Thyroid gland (tissue), 4 donors: ENCODE data around the gene FAM120B. TPM values are rescaled to one million over a fixed set of nuclear protein-coding genes. Genes with fewer than 3 reads are reported as not detected.

Experiments
- DNase-seq, 2 donors: peaks; one replicate each; pipeline ENCODE4 v3.0.0-alpha.2; 2019
- H3K27ac ChIP-seq, 3 donors: fragments of 200-600 bp; sonication (generic); 1 replicate in 2 of 3; 2 replicates in 1 of 3; pipeline ENCODE4 v1.5.1; 2016 to 2019; ENCODE audit warnings: mild to moderate bottlenecking in 1 of 3, moderate library complexity in 1 of 3
- H3K27me3 ChIP-seq: fragments of 200-600 bp; sonication (generic); one replicate; pipeline ENCODE4 v1.5.1; 2019
- H3K36me3 ChIP-seq, 2 donors: fragments of 200-600 bp; sonication (generic); one replicate each; pipeline ENCODE4 v1.5.1; 2016 to 2019
- H3K4me1 ChIP-seq, 2 donors: fragments of 200-600 bp; sonication (generic); one replicate each; pipeline ENCODE4 v1.5.1; 2017 to 2019
- H3K4me3 ChIP-seq, 3 donors: fragments of 200-600 bp; sonication (generic); replicated peaks in 1 of 3; 1 replicate in 2 of 3; 2 replicates in 1 of 3; pipeline ENCODE4 v1.5.1; 2016; ENCODE audit warnings: mild to moderate bottlenecking in 1 of 3
- H3K9me3 ChIP-seq: fragments of 200-600 bp; sonication (generic); one replicate; pipeline ENCODE4 v1.5.1; 2017
- POLR2A ChIP-seq, 2 donors: fragments of 450-650 bp; IDR thresholded peaks; one replicate each; pipeline ENCODE4 v1.6.1; 2017; ENCODE audit warnings: antibody characterized with exemption in 2 of 2, mild to moderate bottlenecking in 2 of 2, moderate library complexity in 1 of 2
- WGBS, 2 donors: methylation state at CpG; one replicate each; pipeline ENCODE4 v1.1.5; 2017; 5-methylcytosine and 5-hydroxymethylcytosine counted together
- intact Hi-C: fragments of 100-400 bp; cut with DNase I; formaldehyde crosslinking; loops from one replicate; pipeline ENCODE4 v1.15.1; 2023
- total RNA-seq, 4 donors: library from RNA; depleted of rRNA; stranded (reverse); fragments of >200 nt; gene quantifications; one replicate each; pipeline ENCODE4 v1.2.3, GENCODE V29; 2016
- TF ChIP-seq, protein P1 (sequence below), 6 experiments: fragments of 200-600 bp in 3 of 6; fragments of 450-650 bp in 3 of 6; sonication (generic) in 3 of 6; IDR thresholded peaks; one replicate each; pipeline ENCODE4 v1.5.1; 2016 to 2019; ENCODE audit warnings: antibody characterized with exemption in 6 of 6, mild to moderate bottlenecking in 2 of 6, inconsistent platforms in 1 of 6, moderate library complexity in 1 of 6

FAM120B gene
- total RNA-seq, 4 donors from 2014 or later, result 26.9 to 38.4 (median 27.7) TPM

DNA sequence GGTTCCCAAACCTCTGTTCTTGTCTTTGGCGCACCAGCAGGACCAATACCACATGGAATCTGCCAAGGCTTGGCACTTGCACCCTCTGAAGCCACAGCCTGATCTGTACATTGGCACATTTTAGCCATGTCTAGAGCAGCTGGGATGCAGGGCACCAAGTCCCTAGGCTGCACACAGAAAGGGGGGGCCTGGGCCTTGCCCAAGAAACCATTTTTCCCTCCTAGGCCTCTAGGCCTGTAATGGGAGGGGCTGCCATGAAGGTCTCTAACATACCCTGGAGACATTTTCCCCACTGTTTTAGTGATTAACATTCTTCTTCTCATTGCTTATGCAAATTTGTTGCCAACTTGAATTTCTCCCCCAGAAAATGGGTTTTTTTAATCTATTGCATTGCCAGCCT is 5.4 kb upstream of the FAM120B start:
- Histone ChIP-seq H3K27me3 (peaks cover 7% of the 10 kb centered on the region), H3K36me3 (no peaks in the 10 kb centered on the region), H3K4me3 (no peak overlapping the region), H3K9me3 (no peaks in the 10 kb centered on the region), H3K27ac (no peak overlapping the region), H3K4me1 (peaks cover 12 to 14% of the 10 kb centered on the region in 2 donors)
- DNase-seq, result no peak
- WGBS, 2 donors, result 100% methylated on average over 1 of the region's 1 CpG
- intact Hi-C loops, result no loop called here
- TF ChIP-seq POLR2A (IDR thresholded peaks at IDR 0.05), result no peak
- TF ChIP-seq, protein P1, sequence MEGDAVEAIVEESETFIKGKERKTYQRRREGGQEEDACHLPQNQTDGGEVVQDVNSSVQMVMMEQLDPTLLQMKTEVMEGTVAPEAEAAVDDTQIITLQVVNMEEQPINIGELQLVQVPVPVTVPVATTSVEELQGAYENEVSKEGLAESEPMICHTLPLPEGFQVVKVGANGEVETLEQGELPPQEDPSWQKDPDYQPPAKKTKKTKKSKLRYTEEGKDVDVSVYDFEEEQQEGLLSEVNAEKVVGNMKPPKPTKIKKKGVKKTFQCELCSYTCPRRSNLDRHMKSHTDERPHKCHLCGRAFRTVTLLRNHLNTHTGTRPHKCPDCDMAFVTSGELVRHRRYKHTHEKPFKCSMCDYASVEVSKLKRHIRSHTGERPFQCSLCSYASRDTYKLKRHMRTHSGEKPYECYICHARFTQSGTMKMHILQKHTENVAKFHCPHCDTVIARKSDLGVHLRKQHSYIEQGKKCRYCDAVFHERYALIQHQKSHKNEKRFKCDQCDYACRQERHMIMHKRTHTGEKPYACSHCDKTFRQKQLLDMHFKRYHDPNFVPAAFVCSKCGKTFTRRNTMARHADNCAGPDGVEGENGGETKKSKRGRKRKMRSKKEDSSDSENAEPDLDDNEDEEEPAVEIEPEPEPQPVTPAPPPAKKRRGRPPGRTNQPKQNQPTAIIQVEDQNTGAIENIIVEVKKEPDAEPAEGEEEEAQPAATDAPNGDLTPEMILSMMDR (IDR thresholded peaks at IDR 0.05), result no peak

DNA sequence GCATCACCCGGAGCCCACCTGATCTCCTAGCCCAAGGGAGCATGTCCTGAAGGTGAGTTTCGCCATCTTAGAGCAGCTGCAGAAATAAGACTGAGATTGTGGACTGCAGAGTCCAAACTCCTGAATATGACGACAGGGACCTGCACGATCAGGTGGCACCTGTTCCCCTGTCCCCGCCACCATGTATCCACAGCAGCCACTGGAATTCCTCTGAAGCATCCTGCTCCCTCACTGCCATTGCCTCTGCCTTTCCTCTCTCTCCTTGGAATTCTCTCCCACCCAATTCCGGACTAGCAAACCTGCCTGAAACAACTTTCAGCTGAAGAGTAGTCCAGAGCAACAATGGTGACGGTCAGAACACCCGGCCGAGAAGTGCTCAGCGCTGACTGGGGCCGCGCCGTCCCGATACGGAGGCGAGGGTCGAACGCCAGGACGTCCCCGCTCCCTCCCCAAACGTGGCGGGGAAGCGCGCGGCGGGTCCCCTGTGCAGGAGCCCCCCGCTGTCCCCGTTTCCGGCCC is 694 bp upstream of the FAM120B start:
- Histone ChIP-seq H3K27ac (peak overlapping the region in 1 of 3 donors; percentile 82), H3K27me3 (no peaks in the 10 kb centered on the region), H3K4me1 (peaks cover 26 to 30% of the 10 kb centered on the region in 2 donors), H3K9me3 (no peaks in the 10 kb centered on the region), H3K4me3 (peak overlapping the region; percentile 19 to 87 (median 49)), H3K36me3 (no peaks in the 10 kb centered on the region)
- no peak for TF ChIP-seq POLR2A (IDR thresholded peaks at IDR 0.05)
- TF ChIP-seq, protein P1 (IDR thresholded peaks at IDR 0.05), result no peak
- intact Hi-C loops, result no loop called here
- DNase-seq, result no peak
- WGBS, 2 donors, result 21 to 23% methylated on average over 13 to 16 of the region's 29 CpGs

DNA sequence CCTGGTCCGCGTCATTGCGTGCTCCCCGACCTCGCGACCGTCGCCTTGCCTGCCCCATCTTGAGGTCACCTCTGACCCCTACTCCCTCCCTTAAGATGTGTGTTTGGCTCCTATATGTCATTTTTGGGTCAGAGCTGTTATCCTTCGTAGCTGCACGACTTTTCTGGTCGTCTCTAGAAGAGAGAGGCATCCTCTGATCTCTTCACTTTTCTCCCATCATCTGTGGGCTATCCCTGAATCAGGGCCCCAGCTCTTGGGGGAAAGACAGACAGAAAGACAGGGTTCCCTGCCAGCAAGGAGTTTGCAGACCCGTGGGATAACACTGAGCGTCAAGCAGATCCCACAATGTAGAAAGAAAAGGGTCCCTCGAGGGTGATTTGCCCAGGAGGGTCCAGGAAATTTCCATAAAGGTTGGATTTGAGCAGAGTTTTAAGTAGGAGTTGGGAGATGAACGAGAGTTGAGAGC is 555 bp downstream of the FAM120B start:
- Histone ChIP-seq H3K4me3 (peak overlapping the region; percentile 49 to 87 (median 84)), H3K36me3 (no peaks in the 10 kb centered on the region), H3K4me1 (peaks cover 26 to 30% of the 10 kb centered on the region in 2 donors), H3K9me3 (no peaks in the 10 kb centered on the region), H3K27me3 (no peaks in the 10 kb centered on the region), H3K27ac (peak overlapping the region; percentile 66 to 84 (median 82))
- intact Hi-C loops, result no loop called here
- 16% methylated on average over 13 to 15 of the region's 15 CpGs for WGBS, 2 donors
- TF ChIP-seq, protein P1 (IDR thresholded peaks at IDR 0.05), result no peak
- no peak for TF ChIP-seq POLR2A (IDR thresholded peaks at IDR 0.05)
- DNase-seq, result no peak

DNA sequence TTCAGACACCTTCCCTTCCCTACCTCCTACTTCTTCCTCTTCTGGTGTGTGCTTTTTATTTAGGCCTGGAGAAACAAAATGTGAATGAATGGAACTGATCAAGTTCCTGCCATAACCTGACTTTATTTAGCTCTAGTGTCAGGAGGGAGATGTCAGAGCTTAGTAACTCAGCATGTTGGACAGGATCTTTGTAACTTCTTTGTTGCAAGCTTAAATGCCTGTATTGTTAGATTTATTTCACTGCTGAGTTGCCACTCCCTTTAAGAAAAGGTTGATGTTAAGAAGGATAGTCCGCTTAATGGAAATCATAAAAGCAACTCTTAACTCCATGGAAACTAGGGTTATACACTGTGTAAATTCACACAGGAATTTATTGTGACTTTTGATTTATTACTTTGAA is 2.2 kb downstream of the FAM120B start:
- no peak for DNase-seq
- WGBS, 2 donors, result 98% methylated on average over 1 of the region's 1 CpG
- Histone ChIP-seq H3K27ac (no peak overlapping the region), H3K27me3 (no peaks in the 10 kb centered on the region), H3K4me3 (no peak overlapping the region), H3K9me3 (no peaks in the 10 kb centered on the region), H3K36me3 (no peaks in the 10 kb centered on the region), H3K4me1 (peaks cover 26 to 30% of the 10 kb centered on the region in 2 donors)
- intact Hi-C loops, result no loop called here
- no peak for TF ChIP-seq POLR2A (IDR thresholded peaks at IDR 0.05)
- TF ChIP-seq, protein P1 (IDR thresholded peaks at IDR 0.05), result no peak

DNA sequence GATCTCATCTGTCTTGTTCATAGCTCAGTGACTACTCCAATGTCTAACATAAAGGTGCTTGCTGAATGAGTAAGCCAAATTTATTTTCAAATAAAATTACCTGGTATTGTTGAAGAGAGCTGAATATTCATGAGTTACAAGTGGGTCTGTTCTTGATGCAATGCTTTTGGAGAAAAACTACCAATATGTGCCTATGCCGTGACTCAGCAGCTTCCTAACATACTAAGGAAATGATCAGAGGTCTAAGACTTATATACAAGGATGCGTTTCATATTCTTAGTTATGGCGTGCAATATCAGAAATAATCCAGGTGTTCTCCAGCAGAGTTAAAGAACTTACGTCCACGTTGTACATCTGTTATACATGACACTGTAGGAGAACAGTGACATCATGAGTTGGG is 5.1 kb downstream of the FAM120B start:
- no peaks in the 10 kb centered on the region for H3K27me3 ChIP-seq
- DNase-seq, result no peak
- H3K27ac ChIP-seq, result no peak overlapping the region
- no peak overlapping the region for H3K4me3 ChIP-seq
- WGBS, 2 donors, result 91 to 93% methylated on average over 5 of the region's 5 CpGs
- no peak for TF ChIP-seq POLR2A (IDR thresholded peaks at IDR 0.05)
- TF ChIP-seq, protein P1 (IDR thresholded peaks at IDR 0.05), result no peak
- peaks cover 23 to 28% of the 10 kb centered on the region in 2 donors for H3K4me1 ChIP-seq
- intact Hi-C loops, result no loop called here
- H3K36me3 ChIP-seq, result no peaks in the 10 kb centered on the region
- no peaks in the 10 kb centered on the region for H3K9me3 ChIP-seq
